BJ (cell line): ENCODE results near the gene HOXD4. TPM values are rescaled to one million over a fixed set of nuclear protein-coding genes. Genes with fewer than 3 reads are reported as not detected.

Experiments used
- CTCF ChIA-PET: fragments of 350-600 bp; formaldehyde crosslinking; extraction: SDS; loops from one replicate; lab custom pipeline; 2021; ENCODE audit warnings: antibody characterized with exemption, inconsistent platforms; lab: Yijun Ruan, JAX
- POLR2A ChIA-PET: fragments of 300-600 bp; sonication (Branson Sonifier 250); formaldehyde crosslinking; extraction: SDS; loops from one replicate; lab custom pipeline; 2021; ENCODE audit warnings: antibody characterized with exemption; lab: Charles Lee
- DNase-seq: peaks from one replicate; pipeline ENCODE4 v3.0.0-alpha.2; 2011; ENCODE audit warnings: low read depth
- H3K27me3 ChIP-seq: 2 replicates; pipeline ENCODE4 v1.6.0; 2011; ENCODE audit warnings: low read length; ENCODE audit not compliant: control insufficient read depth, insufficient read depth
- H3K36me3 ChIP-seq: 2 replicates; pipeline ENCODE4 v1.5.1; 2011; ENCODE audit warnings: low read length; ENCODE audit not compliant: control insufficient read depth, insufficient read depth
- H3K4me3 ChIP-seq: 2 replicates; pipeline ENCODE4 v1.5.1; 2011; ENCODE audit warnings: low read depth, mild to moderate bottlenecking, control low read depth, low read length
- polyA minus RNA-seq: library from RNA; depleted of rRNA, polyadenylated mRNA; stranded (reverse); fragments of >200 nt; gene quantifications from 2 replicates; pipeline ENCODE4 v1.2.3, GENCODE V29; 2011; rRNA and poly(A)+ RNA removed
- polyA plus RNA-seq: library from polyadenylated mRNA; depleted of rRNA; stranded (reverse); fragments of >200 nt; gene quantifications from 2 replicates; pipeline ENCODE4 v1.2.3, GENCODE V29; 2011; rRNA removed
- TF ChIP-seq, protein P1 (sequence below): IDR thresholded peaks from 2 replicates; pipeline ENCODE4 v1.5.1; 2011; ENCODE audit warnings: low read depth, mild to moderate bottlenecking, control low read depth, inconsistent platforms, low read length, moderate library complexity; ENCODE audit not compliant: insufficient read depth

Gene HOXD4
- 0.12 and 0.28 TPM in 2 replicates for polyA plus RNA-seq
- polyA minus RNA-seq, result not detected in 2 replicates

DNA sequence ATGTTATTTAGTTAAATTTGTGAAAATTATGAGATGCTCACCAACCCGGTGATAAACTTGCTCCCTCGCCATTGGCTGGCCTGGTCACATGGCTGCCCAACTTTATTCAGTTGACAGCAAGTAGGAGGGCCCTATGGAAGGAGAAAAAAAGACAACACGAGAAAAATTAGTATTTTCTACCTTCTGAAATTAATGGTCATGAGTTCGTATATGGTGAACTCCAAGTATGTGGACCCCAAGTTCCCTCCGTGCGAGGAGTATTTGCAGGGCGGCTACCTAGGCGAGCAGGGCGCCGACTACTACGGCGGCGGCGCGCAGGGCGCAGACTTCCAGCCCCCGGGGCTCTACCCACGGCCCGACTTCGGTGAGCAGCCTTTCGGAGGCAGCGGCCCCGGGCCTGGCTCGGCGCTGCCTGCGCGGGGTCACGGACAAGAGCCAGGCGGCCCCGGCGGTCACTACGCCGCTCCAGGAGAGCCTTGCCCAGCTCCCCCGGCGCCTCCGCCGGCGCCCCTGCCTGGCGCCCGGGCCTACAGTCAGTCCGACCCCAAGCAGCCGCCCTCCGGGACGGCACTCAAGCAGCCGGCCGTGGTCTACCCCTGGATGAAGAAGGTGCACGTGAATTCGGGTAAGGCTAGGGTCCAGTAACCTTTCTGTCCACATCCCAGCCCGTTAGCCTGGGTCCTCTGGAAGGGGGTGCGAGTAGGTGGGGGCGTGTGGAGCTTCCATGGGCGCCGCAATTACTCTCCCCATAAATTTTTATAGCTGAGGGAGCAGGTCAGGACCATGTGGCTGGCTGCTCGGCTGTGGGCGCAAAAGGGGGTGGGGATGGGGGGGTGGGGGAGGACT, at the start of gene HOXD4:
Gene HOXD4, plus strand, starts transcription at position 109 of the 846 bp plus-strand sequence. Its CDS starts 84 bp downstream, at position 193.
- Histone ChIP-seq H3K4me3 (no peak within 1 kb of the TSS), H3K27me3 (peaks cover 57% of the 10 kb centered on the region), H3K36me3 (no peaks in the 10 kb centered on the region)
- POLR2A ChIA-PET, result no interaction called here
- DNase-seq, result no peak
- TF ChIP-seq, protein P1, sequence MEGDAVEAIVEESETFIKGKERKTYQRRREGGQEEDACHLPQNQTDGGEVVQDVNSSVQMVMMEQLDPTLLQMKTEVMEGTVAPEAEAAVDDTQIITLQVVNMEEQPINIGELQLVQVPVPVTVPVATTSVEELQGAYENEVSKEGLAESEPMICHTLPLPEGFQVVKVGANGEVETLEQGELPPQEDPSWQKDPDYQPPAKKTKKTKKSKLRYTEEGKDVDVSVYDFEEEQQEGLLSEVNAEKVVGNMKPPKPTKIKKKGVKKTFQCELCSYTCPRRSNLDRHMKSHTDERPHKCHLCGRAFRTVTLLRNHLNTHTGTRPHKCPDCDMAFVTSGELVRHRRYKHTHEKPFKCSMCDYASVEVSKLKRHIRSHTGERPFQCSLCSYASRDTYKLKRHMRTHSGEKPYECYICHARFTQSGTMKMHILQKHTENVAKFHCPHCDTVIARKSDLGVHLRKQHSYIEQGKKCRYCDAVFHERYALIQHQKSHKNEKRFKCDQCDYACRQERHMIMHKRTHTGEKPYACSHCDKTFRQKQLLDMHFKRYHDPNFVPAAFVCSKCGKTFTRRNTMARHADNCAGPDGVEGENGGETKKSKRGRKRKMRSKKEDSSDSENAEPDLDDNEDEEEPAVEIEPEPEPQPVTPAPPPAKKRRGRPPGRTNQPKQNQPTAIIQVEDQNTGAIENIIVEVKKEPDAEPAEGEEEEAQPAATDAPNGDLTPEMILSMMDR, result no peak
- CTCF ChIA-PET, result interaction anchor here (0.8 to 2.0 kb wide), 5 partner anchors 11 to 487 kb away, joined by 3 to 19 read pairs (median 3); no protein-coding TSS in a partner anchor

DNA sequence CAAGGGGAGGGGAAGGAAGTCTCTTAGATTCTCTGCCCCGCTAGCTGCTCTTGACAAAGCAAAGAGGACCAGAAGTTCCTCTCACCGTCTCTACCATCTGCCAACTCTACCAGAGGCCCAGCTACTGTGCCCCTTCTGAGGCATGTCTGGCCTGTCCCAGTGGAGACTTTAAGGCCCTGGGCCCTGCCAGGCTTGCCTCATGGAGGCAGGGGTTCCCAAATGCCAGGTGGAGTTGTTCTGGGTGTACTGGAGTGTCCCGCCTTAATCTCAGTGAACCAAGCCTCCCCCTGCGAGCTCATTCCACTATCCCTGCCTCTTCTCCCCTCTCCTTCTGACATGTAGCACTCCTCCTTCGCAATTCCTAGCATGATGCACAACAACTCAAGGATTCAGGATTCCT, 49.5 kb upstream of the HOXD4 start:
- TF ChIP-seq, protein P1, result no peak
- ChIA-PET CTCF (interaction anchor here (0.8 to 4.9 kb wide), 5 partner anchors 14 to 452 kb away, joined by 3 to 13 read pairs (median 4); no protein-coding TSS in a partner anchor), POLR2A (no interaction called here)
- Histone ChIP-seq H3K36me3 (no peaks in the 10 kb centered on the region), H3K4me3 (no peak overlapping the region), H3K27me3 (peaks cover 14% of the 10 kb centered on the region)
- DNase-seq, result no peak

DNA sequence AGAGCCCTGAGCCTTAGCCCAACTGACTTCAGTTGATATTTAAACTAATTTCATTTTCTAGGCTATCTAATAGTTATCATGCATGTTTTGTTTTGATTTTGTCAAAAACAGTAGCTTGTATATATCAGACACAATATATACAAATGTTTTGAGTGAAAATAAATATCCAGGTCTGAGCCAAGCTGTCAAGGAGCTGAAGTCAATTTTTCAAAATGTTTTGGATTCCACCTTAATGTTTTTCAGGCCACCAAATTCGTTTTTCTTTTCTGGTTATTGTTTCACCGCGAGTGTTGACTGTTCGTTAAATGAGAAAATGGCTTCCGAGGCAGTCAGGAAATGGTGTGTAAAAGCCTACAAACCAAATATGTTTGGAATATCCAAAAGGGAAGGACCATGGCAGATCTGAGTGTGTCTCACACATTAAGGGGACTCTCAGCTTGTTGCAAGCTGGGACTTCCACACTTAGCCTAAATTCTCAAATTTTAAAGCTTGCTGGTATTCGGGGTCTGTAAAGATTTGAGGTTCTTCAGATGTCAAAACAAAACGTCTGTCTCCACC, 49.0 kb upstream of the HOXD4 start:
- no peaks in the 10 kb centered on the region for H3K36me3 ChIP-seq
- peaks cover 12% of the 10 kb centered on the region for H3K27me3 ChIP-seq
- TF ChIP-seq, protein P1, result no peak
- ChIA-PET CTCF (interaction anchor here (0.6 to 4.9 kb wide), 5 partner anchors 15 to 535 kb away, joined by 3 to 13 read pairs (median 4); no protein-coding TSS in a partner anchor), POLR2A (no interaction called here)
- DNase-seq, result no peak
- H3K4me3 ChIP-seq, result no peak overlapping the region

DNA sequence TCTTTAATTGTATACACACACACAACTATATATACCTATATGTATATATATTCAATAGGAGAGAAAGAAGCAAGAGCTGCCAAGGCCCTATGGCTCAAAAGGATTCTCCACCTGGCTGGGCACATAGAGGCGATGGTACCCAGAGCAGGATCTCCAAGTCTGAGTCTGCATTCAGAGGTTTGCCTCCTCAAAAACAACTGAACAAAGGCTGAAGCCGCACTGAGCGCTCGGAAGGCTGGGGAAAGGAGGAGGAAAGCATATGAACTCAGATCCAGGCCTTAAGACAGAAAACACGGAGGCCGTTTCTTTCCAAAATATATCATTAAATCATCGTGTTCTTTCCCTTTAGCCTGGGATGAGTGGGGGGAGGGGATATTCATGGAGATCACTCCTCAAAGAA, 48.2 kb upstream of the HOXD4 start:
- TF ChIP-seq, protein P1, result no peak
- H3K36me3 ChIP-seq, result no peaks in the 10 kb centered on the region
- ChIA-PET POLR2A (no interaction called here), CTCF (interaction anchor here (1.2 to 4.9 kb wide), 4 partner anchors 15 to 24 kb away, joined by 3 to 13 read pairs (median 6); no protein-coding TSS in a partner anchor)
- DNase-seq, result no peak
- H3K27me3 ChIP-seq, result peaks cover 9% of the 10 kb centered on the region
- H3K4me3 ChIP-seq, result no peak overlapping the region
